SU-DHL-6 (cell line): Measurements from ENCODE around the gene CACNA2D1.

ENCODE experiments used
- H2AFZ ChIP-seq: fragments of 200-600 bp; sonication (generic); 2 replicates; pipeline ENCODE4 v1.6.1; 2014; ENCODE audit warnings: low read depth, mild to moderate bottlenecking, moderate library complexity, mixed read lengths, antibody characterized with exemption, low read length; ENCODE audit not compliant: severe bottlenecking
- H3F3A ChIP-seq: fragments of 200-600 bp; shearing (Covaris generic); 2 replicates; pipeline ENCODE4 v1.6.0; 2016; ENCODE audit warnings: antibody characterized with exemption, mild to moderate bottlenecking; ENCODE audit not compliant: insufficient read depth
- H3K27ac ChIP-seq: fragments of 200-600 bp; sonication (generic); 2 replicates; pipeline ENCODE4 v1.5.1; 2016; ENCODE audit warnings: low read depth, mild to moderate bottlenecking, low read length, moderate library complexity, mixed read lengths
- H3K27me3 ChIP-seq: fragments of 200-600 bp; sonication (generic), shearing (Covaris generic); 2 replicates; pipeline ENCODE4 v1.6.0; 2014; ENCODE audit warnings: mild to moderate bottlenecking, low read length
- H3K36me3 ChIP-seq: fragments of 200-600 bp; sonication (generic); 2 replicates; pipeline ENCODE4 v1.6.1; 2014; ENCODE audit warnings: mild to moderate bottlenecking, low read length, mixed read lengths
- H3K4me2 ChIP-seq: fragments of 300-600, 200-600 bp; shearing (Covaris generic), sonication (generic); 2 replicates; pipeline ENCODE4 v1.6.0; 2014; ENCODE audit warnings: low read length, low read depth, mild to moderate bottlenecking; ENCODE audit not compliant: poor library complexity, severe bottlenecking
- H3K4me3 ChIP-seq: fragments of 200-600 bp; sonication (generic); 2 replicates; pipeline ENCODE4 v1.5.1; 2014; ENCODE audit warnings: antibody characterized with exemption, low read length, mild to moderate bottlenecking, mixed read lengths; ENCODE audit not compliant: insufficient read depth, poor library complexity, severe bottlenecking
- H3K79me2 ChIP-seq: fragments of 200-600 bp; sonication (generic); 2 replicates; pipeline ENCODE4 v1.6.1; 2014; ENCODE audit warnings: mild to moderate bottlenecking, low read length, moderate library complexity; ENCODE audit not compliant: insufficient read depth
- H3K9ac ChIP-seq: fragments of 200-600 bp; sonication (generic); 2 replicates; pipeline ENCODE4 v1.7.0; 2014; ENCODE audit warnings: mild to moderate bottlenecking, low read length
- H3K9me2 ChIP-seq: fragments of 200-600 bp; sonication (generic); replicated peaks from 2 replicates; pipeline ENCODE4 v1.6.1; 2014; ENCODE audit warnings: low read length; ENCODE audit not compliant: insufficient read depth
- H3K9me3 ChIP-seq: fragments of 200-600 bp; sonication (generic); 2 replicates; pipeline ENCODE4 v1.6.1; 2014; ENCODE audit warnings: low read length, mixed read lengths; ENCODE audit not compliant: insufficient read depth
- H4K20me1 ChIP-seq: fragments of 200-600 bp; sonication (generic); 2 replicates; pipeline ENCODE4 v1.6.1; 2014; ENCODE audit warnings: low read depth, mild to moderate bottlenecking, antibody characterized with exemption, low read length, moderate library complexity, mixed read lengths
- EZH2phosphoT487 ChIP-seq: fragments of 200-600 bp; sonication (generic), shearing (Covaris generic); conservative IDR thresholded peaks from 2 replicates; pipeline ENCODE4 v1.6.1; 2018; ENCODE audit warnings: mild to moderate bottlenecking, antibody characterized with exemption, low read length, moderate library complexity, mixed read lengths
- TF ChIP-seq, protein P1 (sequence below): fragments of 200-600 bp; sonication (generic); IDR thresholded peaks from one replicate; pipeline ENCODE4 v1.5.1; 2017; ENCODE audit warnings: antibody characterized with exemption, mild to moderate bottlenecking, low read length, moderate library complexity; ENCODE audit not compliant: insufficient read depth, poor library complexity, severe bottlenecking

The CACNA2D1 gene

DNA sequence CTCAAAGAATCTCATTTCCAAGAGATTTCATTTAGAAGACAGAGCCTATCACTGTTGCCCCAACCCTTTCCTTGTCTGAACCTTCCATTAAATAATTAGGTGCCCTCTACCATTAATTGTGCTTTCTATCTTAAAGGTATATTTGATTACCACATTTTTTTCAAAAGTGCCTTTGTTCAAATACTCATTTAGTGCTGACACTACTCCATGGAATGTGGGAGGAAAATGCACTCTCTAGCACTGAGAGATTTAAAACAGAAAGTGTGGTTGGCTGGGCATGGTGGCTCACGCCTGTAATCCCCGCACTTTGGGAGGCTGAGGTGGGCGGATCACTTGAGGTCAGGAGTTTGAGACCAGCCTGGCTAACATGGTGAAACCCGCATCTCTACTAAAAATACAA is 119.8 kb downstream of the CACNA2D1 start:
- no peaks in the 10 kb centered on the region for H3K36me3 ChIP-seq
- no peaks in the 10 kb centered on the region for H4K20me1 ChIP-seq
- H3F3A ChIP-seq: no peaks in the 10 kb centered on the region
- no peaks in the 10 kb centered on the region for H3K9me2 ChIP-seq
- no peak overlapping the region for H3K4me3 ChIP-seq
- H2AFZ ChIP-seq: no peak overlapping the region
- no peaks in the 10 kb centered on the region for H3K79me2 ChIP-seq
- no peak overlapping the region for H3K9ac ChIP-seq
- no peak overlapping the region for H3K27ac ChIP-seq
- no peak overlapping the region for H3K4me2 ChIP-seq
- no peaks in the 10 kb centered on the region for H3K27me3 ChIP-seq
- no peaks in the 10 kb centered on the region for H3K9me3 ChIP-seq
- TF ChIP-seq, protein P1, sequence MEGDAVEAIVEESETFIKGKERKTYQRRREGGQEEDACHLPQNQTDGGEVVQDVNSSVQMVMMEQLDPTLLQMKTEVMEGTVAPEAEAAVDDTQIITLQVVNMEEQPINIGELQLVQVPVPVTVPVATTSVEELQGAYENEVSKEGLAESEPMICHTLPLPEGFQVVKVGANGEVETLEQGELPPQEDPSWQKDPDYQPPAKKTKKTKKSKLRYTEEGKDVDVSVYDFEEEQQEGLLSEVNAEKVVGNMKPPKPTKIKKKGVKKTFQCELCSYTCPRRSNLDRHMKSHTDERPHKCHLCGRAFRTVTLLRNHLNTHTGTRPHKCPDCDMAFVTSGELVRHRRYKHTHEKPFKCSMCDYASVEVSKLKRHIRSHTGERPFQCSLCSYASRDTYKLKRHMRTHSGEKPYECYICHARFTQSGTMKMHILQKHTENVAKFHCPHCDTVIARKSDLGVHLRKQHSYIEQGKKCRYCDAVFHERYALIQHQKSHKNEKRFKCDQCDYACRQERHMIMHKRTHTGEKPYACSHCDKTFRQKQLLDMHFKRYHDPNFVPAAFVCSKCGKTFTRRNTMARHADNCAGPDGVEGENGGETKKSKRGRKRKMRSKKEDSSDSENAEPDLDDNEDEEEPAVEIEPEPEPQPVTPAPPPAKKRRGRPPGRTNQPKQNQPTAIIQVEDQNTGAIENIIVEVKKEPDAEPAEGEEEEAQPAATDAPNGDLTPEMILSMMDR: no peak
- no peak for TF ChIP-seq EZH2phosphoT487

DNA sequence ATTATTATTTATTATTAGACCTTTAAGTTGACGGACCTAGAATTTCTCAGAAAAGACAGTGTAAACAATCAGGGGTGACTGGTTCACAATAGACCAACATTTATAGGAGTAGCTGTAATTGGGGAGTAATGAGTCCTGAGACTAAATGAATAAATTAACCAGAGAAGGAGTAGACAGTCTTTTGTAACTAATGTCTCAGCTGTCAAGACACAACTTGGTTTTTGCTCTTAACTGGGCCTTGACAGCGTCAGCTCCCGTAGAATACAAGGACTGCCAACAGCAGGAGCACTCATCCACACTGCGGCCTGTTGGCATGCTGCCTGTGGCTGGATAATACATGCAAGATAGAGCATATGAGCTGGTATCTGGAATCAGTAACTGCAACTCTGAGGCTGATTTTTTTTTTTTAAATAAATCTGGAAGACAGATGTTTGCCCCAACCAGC is 123.9 kb downstream of the CACNA2D1 start:
- Histone ChIP-seq H3K9me2 (no peaks in the 10 kb centered on the region), H4K20me1 (no peaks in the 10 kb centered on the region), H3K9ac (no peak overlapping the region), H3K4me3 (no peak overlapping the region), H2AFZ (no peak overlapping the region), H3F3A (no peaks in the 10 kb centered on the region), H3K27me3 (no peaks in the 10 kb centered on the region), H3K79me2 (no peaks in the 10 kb centered on the region), H3K36me3 (no peaks in the 10 kb centered on the region), H3K9me3 (no peaks in the 10 kb centered on the region), H3K27ac (no peak overlapping the region), H3K4me2 (no peak overlapping the region)
- TF ChIP-seq, protein P1: no peak
- no peak for TF ChIP-seq EZH2phosphoT487

DNA sequence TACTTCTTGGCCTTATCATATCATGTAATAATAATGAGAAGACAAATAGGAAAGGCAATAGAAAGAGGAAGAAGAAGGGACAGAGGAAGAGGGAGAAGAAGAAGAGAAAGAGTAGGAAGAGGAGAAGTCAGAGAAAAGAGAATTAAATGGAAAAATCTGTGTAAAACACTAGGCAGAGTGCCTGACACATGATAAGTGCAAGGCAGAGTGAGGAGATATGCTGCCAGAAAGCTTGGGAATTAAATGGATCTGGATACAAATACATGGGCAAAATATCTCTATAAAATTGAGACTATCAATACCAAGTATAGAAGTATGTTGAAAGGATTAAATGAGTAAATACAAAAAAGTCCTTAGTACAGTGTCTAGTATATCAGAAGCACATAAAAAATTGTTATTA is 124.8 kb downstream of the CACNA2D1 start:
- TF ChIP-seq, protein P1: no peak
- TF ChIP-seq EZH2phosphoT487: no peak

DNA sequence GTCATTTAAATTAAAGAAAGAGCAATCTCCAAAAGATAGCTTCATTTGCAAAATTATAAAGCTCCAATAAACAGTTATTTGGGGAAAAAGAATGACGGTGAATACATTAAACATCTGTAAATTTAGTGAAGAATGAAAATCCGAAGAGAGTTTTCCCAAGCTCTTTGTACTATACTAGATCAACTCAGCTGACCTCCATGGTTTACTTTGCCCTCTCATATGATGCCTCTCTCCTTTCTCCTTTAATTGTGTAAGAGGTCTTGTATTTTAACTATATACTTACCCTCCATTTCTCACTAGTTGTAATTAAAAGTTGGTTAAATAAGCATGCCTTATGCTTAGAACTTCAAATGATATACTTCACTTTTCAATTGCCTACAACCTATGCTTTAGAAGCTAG is 125.8 kb downstream of the CACNA2D1 start:
- Histone ChIP-seq H3K79me2 (no peaks in the 10 kb centered on the region), H3K9me3 (no peaks in the 10 kb centered on the region), H3K27ac (no peak overlapping the region), H2AFZ (no peak overlapping the region), H3K9ac (no peak overlapping the region), H3F3A (no peaks in the 10 kb centered on the region), H3K4me3 (no peak overlapping the region), H3K36me3 (no peaks in the 10 kb centered on the region), H4K20me1 (no peaks in the 10 kb centered on the region), H3K4me2 (no peak overlapping the region), H3K9me2 (no peaks in the 10 kb centered on the region), H3K27me3 (no peaks in the 10 kb centered on the region)
- no peak for TF ChIP-seq EZH2phosphoT487
- TF ChIP-seq, protein P1: no peak

More for the DNA sequence above, 124.8 kb downstream of the CACNA2D1 start:
- H2AFZ ChIP-seq: no peak overlapping the region
- no peaks in the 10 kb centered on the region for H3K9me2 ChIP-seq
- no peaks in the 10 kb centered on the region for H3K36me3 ChIP-seq
- H3K4me2 ChIP-seq: no peak overlapping the region
- no peaks in the 10 kb centered on the region for H3K9me3 ChIP-seq
- no peaks in the 10 kb centered on the region for H3F3A ChIP-seq
- no peaks in the 10 kb centered on the region for H4K20me1 ChIP-seq
- no peak overlapping the region for H3K27ac ChIP-seq
- H3K27me3 ChIP-seq: no peaks in the 10 kb centered on the region
- no peak overlapping the region for H3K9ac ChIP-seq
- H3K79me2 ChIP-seq: no peaks in the 10 kb centered on the region
- H3K4me3 ChIP-seq: no peak overlapping the region
